Activated naive CD8-positive, alpha-beta T cell treated with anti-CD3 and anti-CD28 coated beads, Interleukin-2, amount 50 U/mL, for 16 hours (primary cell): Measurements from ENCODE around the gene IL4R.
"Not testable (repeated sequence)": the region's sequence is repeated elsewhere in the genome, so short reads cannot be mapped to it uniquely, and the experiment has no call there.

Experiments used
- DNase-seq: peaks from one replicate; pipeline ENCODE4 v3.0.0-alpha.2; 2020; ENCODE audit warnings: low read depth, low spot score

Gene IL4R

DNA sequence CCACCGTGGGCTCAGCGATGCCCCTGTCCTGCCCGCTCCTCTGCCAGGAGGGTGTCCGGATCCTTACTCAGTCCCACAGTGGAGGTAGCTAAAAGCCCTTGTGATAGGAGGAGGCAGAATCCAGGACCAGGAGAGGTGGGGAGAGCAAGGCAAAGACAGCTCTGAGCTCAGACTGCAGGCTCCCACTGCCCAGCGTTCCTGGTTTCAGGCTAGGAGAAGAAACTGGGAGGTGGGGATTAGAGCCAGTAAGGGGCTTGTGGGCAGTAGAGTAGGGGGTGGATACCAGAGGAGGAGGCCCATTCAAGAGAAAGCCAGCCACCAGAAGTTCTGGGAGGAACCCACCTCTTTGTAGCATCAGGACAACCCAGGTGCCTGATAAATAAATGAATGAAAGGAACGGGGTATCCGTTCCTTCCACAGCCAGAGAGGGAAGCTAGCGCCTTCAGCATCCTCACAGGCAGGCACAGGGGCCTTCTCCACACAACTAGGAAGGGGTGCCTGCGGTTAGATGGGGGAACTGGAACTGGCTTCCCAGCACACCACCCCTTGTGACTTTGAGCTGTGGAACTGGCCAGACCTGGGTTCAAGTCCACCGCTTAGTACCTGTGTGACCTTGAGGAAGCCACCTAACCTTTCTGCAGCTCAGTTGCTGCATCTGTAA is 90.5 kb downstream of the IL4R start:
- DNase-seq = no peak

- peak; percentile 55 for DNase-seq
Observed at GRCh38 chr16:27405546-27406451, 92.0 kb downstream of the IL4R start.

DNA sequence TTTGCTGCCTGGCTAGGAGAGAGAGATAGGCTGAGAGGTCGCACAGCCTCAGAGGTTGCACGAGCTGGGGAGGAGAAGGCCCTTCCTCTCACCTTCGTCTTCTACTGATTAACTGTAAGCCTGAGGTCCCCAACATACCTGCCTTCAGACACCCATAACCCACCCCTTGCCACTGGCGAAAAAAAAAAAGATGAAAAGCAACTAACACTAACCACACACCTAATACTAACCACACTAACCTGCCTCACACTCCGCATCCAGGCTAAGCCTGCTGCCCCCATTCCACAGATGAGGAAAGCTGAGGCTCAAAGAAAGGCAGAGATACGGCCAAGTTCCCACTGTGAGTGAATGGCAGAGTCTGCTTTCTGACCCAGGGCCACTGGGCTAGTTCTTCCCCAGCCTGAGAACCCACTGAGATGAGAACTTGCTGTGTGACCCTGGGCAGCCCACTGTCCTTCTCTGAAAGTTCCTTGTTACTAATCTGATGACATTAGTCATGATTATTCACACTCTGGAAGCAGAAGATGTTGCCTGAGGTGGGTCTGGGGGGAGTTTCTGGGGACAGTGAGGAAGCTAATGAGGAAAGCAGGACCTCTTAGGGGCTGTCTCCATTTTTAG is 92.8 kb downstream of the IL4R start:
- DNase-seq = no peak

- DNase-seq = no peak
Observed at GRCh38 chr16:27407133-27407532, 93.4 kb downstream of the IL4R start.

DNA sequence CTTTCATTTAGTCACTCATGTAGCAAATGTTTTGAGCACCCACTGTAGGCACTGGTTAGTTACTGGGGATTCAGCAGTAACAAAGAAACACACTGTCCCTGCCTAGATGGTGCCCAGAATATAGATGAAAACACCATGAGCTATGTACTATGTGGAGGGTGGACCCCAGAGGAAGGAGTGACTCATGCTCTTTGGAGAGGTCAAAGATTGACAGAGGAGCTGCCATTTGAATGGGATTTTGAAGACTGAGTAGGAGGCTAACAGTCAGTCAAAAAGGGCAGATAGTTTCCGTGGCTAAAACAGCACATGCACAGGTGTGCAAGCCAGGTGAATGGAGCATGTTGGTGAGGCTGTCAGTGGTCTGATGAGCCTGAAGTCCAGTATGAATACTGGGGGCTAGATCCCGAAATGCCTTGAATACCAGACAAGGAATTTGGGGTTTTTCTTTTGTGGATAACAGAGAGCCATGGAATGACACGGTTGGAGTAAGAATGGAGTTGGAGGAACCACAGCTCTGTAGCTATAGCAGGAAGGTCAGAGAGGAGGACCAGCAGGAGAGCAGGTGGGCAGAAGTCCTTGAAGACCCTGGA is 94.3 kb downstream of the IL4R start:
- no peak for DNase-seq

DNA sequence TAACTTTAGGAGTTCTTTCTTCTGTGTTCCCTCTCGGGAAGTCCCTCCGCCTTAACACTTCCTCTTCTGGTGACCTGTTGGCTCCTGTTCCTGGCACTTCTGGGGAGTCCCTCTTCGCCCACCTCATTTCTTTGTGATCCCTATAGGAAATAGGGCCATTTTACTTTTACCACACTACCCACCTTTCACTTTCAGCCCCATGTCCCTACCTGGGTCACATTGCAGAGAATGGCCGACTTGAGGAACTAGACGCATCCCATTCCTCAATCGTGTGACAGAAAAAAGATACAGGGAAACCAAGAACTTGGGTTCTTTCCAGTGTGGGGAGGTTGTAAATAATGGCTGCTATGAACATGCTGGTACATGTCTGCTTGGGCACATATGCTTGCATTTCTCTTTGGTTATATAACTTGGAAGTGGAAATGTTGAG is 94.8 kb downstream of the IL4R start:
- DNase-seq = no peak

GRCh38 chr16:27409958-27410357 is 96.2 kb downstream of the IL4R start:
- DNase-seq = not testable (repeated sequence)

GRCh38 chr16:27410761-27411160 is 97.0 kb downstream of the IL4R start:
- DNase-seq = no peak

GRCh38 chr16:27413956-27414355 is 100.2 kb downstream of the IL4R start:
- no peak for DNase-seq
